HT-29 (cell line): Measurements from ENCODE around the gene ZCCHC24. TPM values are rescaled to one million over a fixed set of nuclear protein-coding genes. Genes with fewer than 3 reads are reported as not detected.

Source experiments
- DNase-seq: peaks from one replicate; pipeline ENCODE4 v3.0.0-alpha.2; 2015; ENCODE audit warnings: low spot score
- total RNA-seq: library from RNA; depleted of rRNA; stranded (reverse); fragments of >200 nt; shearing (Covaris generic); gene quantifications from 2 replicates; pipeline ENCODE4 v1.2.3, GENCODE V29; 2014; rRNA removed

The ZCCHC24 gene
- 0.10 TPM in 1 of 2 replicates, not detected in the other for total RNA-seq

DNA sequence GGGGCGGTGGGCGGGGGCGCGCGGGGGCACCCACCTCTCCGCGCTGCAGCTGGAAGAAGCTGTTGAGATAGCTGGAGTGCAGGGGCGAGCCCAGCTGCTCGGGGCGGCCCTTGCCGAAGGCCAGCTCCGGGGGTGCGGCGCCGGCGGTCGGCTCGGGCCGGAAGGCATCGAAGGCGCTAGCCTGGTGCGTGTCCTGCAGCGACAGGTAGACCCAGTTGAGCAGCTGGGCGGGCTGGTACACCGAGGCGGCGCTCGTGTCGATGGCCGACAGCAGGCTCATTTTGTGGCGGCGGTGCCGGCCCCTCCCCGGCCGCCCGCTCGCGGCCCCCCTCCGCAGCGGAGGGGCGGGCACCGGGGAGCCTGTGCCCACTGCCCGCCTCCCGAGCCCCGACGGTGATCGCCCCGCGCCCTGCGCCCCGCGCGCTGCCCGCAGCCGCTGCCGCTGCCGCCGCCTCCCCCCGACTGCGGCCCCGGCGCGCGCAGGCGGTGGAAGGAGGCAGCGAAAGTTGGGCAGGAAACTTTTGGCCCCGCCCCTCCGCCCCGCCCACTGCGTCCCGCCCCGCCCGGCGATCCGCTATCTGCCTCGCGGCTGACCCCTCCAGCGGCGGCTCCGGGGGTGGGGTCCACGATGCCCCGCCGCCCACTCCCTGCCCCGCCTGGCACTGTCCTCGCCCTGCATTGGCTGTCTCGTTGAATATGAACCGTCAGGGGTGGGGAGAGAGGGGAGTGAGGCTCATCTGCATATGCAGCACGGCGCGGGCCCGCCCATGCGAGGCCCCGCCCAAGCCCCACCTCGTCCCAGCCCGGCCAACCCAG is at the start of gene ZCCHC24:
TSS of gene ZCCHC24 (minus strand) at position 464 of the 816 bp plus-strand sequence. CDS start at position 280, 184 bp downstream.
- DNase-seq = peak; percentile 88

DNA sequence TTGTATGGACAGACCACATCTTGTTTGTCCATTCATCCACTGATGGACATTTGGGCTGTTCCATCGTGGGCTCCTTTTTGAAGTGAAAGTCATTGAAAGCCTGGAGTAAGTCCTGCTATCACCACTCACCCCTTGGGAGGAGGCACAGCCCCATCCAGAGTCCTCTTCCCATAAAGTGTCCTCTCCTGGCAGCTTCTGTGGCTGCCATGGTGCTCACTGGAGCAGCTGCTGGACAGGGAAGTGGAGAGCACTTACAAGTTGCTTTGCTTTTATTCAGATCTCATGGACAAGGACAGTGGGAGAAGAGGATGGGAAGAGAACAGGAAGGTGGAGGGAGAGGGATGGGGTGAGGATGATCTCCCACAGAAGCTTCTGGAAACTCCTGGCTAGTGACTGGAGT is 48.4 kb upstream of the ZCCHC24 start:
- no peak for DNase-seq

DNA sequence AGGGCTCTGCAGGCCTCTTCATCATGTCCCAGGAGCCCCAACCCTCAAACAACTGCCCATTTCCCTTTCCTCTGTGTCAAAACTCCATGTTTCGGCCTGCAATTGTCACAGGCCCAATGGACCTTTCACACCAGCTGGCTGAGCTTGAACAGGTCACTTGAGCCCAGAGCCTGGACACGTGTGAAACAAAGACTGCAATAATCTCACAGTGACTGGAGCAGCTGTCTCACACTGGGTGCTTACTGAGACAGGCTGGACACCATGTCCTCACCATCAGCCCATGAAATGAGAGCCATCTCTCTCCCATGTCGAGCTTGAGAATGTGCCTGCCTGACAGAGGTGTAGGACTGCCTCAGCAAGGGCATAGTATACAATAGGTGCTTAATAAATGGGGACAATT is 47.4 kb upstream of the ZCCHC24 start:
- no peak for DNase-seq

DNA sequence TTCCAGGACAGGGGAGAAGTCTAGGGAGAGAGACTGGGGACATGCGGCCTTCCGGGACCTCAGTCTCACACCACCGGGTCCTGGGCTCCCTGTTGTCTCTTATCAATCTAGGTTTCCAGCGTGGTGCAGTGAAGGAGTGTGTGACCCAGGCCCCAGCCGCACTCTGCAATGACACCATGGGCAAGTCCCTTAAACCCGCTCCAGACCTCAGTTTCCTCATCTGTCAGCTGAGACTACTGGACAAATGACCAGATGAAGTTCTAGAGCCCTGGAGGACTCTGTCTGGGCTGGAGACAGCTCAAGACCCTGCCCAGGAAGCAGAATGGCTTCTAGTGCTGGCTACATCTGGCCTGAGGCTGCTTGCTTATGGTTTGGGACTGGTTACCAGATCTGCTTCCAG is 46.8 kb upstream of the ZCCHC24 start:
- no peak for DNase-seq

DNA sequence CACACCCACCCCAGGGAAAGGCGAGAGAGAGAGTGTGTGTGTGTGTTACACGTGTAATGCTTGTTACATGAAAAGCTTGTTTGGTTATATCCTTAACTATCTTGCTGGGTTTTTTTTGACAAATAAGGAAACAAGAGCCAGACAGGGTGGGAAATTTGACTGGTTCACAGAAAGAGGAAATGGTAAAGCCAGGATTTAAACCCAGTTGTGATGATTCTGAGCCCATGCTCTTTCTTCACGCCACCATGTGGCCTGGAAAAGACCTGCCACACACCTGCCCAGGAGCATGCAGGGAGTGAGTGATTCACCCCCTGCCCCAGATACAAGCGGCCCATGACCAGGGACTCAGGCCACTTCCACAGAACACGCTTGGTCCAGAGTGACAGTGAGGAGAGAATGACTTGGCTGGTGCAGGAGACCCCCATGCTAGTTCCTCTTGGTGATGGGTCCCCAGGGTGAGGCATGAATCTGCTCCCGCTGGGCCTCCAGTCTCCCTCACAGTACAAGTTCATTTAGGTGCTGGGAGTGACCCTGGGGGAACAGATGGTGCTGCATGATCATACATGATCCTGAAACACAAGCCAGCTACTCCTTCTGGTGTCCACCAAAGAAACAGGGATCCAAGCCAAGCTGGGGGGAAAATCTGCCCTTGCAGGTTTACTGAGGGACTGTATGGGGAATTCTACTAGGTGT is 45.9 kb upstream of the ZCCHC24 start:
- DNase-seq = peak; percentile 22

DNA sequence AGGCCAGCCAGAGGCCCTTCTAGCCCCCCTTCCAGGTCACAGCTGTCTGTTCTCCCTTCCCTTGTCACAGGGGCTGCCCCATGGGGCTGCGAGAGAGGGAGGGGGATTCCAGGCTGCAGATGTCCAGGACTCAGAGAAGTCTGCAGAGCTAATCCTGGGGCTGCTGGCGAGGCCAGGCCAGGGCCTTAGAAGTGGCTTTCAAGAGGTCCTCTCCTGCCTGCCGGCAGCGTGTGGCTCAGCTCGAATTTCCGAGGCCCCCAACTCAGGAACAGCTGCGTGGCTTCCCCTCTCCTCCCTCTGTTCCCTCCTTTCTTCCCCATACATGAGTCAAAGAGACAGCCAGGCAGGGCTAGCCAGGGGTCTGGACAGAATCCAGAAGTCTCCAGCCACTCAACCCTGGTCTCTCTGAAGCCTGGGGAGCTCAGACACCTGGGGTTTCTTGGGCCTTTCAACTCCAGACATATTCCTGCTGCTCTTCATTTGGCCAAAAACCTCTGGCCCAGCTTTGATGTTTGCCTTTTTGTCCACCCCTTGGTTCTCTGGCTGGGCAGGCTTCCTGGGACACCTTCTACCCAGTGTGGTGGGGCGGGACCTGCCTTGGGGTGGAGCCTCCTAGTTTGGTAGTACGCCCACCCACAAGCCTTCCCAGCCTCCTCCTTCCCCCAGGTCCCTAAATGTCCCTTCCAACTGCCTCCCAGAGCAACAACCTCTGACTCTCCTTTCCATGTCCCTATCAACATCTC is 45.1 kb upstream of the ZCCHC24 start:
- no peak for DNase-seq

DNA sequence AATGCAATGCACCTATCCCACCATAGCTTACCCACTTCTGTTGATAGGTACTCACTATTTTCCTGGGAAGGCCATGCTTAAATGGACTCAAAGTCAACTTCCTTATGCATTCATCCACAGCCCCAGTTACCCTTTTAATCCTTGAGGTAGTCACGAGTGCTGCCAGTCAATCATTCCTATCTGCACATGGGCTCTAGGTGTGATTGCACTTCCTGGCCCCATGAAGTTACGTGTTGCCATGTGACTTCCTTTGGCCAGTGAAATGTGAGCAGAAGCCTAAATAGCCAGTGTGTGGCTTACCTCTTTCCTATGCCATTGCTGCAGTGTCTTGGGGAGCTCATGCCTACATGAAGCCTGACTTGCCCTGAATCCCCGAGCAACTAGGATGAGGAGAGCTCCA is 43.4 kb upstream of the ZCCHC24 start:
- no peak for DNase-seq

DNA sequence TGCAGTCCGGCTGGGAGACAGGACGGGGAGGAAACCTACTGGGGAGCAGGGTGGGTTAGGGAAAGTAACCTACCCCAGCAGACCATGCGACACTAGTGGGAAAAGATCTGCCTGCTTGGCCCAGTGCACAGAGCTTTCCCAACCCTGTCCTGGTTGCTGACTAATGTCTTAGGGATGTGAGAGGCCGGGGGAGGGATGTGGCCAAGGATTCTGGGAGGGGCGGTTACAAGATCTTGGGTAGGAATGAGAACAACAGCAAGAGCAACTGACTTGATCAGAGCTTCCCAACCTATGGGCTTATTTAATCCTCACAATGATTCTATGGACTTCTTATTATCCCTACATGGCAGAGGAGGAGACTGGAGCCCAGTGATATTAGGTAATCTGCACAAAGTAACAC is 42.9 kb upstream of the ZCCHC24 start:
- peak; percentile 5 for DNase-seq

DNA sequence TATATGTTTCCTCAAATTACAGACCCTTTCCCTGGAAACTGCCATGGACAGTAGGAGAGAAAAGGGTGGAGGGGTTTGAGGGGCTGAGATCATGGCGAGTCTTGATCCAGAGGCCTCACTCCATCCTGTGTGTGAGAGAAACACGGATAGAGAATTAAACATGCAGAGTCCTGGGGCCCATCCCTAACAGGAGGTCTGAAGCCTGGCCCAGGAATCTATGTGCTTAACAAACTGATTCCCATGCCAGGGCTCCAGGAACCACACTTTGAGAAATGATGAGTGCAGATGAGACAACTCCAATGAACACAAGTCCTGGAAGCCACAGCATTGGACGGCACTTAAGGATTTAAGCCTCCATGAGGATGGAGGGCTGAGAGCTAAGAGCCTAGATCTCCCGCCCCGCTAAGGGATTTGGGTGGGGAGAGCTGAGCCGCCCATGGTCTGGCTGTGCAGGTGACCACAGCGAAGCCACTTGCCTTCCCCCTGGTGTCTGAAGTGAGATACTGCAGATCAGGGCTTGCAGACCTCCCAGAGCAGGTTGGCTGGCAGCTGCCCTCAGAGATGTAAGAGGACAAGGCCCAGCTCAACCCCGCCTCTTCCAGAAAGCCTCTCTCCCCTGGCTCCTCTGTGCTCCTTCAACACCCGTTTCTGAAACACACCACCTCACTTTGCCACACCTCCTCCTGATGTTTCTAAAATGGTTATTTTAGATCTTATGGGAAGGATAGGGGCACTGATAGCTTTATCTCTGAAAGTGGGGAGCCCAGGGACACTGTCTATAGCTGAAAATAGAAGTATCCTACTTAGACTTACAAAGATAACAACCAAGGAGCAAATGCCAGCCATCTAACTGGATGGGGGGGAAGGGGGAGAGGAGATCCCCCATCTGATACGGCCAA is 42.1 kb upstream of the ZCCHC24 start:
- DNase-seq = peak; percentile 77

DNA sequence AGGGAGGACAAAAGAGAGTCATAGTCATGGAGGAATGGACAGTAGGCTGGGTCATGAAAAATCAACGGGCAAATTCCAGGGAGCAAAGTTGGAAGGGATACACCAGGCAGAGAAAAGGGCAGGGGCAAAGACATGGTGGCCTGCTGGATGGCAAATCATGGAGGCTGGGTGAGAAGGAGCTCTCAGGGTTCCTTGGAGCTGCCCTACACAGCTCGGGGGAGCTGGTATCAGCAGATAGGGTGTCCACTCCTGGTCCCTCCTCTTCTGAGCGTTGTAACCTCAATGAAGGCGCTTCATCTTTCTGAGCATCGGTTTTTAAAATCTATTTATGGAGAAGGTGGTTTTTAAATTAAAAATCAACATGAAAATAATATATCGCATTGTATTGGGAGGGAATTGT is 39.1 kb upstream of the ZCCHC24 start:
- no peak for DNase-seq

DNA sequence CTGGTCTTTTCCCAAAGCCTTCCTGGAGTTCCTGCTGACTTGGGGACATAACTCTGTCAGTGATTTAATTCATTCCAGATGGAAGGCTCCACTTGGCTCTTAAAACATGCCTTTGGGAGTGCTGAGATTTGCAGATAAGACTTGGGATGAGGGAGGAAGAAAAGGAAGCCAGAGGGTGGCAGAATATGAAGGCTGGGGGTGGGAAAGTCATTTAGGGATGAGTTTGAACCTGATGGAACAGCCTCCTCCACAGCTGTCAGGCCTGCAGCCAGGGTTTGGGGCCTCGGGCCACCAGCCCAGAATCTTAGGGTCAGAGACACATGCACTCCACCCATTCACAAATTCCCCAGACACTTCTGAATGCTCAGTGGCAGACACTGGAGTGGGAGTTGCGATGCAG is 38.5 kb upstream of the ZCCHC24 start:
- no peak for DNase-seq

DNA sequence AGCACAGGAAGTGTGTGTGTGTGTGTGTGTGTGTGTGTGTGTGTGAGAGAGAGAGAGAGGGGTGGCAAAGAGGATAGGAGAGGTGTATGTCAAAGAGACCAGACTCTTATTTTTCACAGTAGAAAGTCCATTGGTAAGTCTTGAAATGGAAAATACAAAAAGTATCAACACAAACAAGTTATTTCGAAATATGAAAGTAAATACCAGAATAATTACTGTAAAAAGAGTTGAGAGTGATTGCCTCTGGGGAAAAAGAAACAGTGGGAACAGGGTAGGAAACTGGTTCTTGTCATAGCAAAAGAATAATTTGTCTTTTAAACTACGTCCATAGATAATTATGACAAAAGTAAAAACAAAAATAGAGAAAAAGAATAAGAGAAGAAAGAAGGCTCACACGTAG is 37.9 kb upstream of the ZCCHC24 start:
- no peak for DNase-seq

DNA sequence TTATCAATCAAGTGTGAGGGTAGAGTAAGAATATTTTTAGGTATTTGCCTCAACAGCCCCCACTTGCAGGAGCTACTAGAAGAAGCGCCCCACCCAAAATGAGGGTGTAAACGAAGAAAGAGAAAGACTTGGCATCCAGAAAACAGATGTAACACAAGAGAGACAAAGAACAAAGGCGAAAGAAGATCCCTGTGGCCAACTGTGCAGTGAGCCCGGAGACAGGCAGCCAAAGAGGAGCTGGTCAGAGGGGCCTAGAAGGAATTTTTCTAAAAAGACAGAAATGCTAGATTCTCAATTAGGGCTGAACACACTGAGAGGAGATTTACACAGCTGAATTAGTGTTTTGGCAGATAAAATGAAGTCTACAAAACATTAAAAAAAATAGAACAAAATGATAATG is 37.3 kb upstream of the ZCCHC24 start:
- DNase-seq = no peak

DNA sequence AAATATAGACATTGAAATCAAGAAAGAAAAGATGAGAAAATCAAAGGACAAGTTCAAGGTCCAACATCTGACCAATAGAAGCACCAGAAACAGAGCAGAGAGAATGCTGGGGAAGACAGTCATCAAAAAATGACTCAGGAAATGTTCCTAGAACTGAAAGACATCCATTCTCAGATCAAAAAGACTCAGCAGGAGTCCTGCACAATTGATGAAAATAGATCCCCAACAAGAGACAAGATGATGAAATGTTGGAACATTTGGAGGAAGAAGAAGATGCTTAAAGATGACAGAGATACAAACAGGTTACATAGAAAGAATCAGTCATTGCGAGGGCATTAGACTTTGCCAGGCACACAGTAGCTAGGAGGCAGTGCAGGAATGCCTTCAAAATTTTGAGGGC is 36.9 kb upstream of the ZCCHC24 start:
- DNase-seq = no peak

DNA sequence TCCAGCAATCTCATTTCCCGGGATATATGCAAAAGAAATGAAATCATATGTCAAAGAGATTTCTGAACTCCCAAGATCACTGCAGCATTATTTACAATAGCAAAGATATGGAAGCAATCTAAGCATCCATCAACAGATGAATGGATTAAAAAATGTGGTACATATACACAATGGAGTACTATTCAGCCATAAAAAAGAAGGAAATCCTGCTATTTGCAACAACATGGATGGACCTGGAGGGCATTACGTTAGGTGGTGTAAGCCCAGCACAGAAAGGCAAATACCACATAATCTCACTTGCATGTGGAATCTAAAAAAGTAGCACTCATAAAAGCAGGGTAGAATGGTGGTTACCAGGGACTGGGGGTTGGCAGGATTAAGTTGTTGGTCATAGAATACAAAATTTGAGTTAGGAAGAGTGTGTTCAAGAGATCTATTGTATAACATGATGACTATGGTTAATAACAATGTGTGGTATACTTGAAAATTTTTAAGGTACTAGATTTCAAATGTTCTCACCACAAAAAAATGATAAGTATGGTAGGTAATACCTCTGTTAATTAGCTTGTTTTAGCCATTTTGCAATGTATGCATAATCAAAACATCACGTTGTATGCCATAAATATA is 34.0 kb upstream of the ZCCHC24 start:
- DNase-seq = no peak

DNA sequence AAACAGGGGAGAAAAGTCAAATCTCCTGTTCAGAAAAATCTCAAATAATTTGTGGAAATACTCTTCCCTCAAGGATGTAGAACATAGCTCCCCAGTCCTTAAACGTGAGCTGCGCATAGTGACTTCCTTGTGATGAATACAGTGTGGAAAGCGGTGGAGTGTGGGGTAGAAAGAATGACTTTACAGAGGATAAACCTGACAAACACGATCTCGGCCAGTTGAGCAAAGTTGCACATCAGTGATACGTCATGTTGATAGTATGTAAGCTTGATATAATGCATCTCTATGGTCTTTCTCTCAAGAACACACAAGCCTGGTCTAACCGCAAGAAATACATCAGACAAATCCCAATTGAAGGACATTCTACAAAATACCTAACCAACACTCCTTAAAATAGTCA is 32.0 kb upstream of the ZCCHC24 start:
- no peak for DNase-seq

DNA sequence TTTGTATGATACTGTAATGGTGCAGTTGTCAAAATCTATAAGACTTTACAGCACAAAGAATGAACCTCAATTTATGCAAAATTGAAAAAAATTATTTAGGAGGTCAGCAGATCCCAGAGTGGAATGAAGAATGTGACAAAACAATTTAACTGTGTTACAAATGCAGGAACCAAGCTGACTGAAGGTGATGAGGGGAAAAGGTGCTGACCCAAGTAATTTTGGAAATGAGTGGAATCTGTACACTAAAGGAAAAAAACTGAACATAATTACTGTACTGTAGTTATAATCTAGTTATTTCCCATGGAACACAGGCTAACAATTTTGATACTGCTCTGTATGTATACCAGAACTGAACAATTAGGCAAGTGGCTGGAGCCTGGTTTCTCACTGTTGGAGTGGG is 31.2 kb upstream of the ZCCHC24 start:
- DNase-seq = no peak

DNA sequence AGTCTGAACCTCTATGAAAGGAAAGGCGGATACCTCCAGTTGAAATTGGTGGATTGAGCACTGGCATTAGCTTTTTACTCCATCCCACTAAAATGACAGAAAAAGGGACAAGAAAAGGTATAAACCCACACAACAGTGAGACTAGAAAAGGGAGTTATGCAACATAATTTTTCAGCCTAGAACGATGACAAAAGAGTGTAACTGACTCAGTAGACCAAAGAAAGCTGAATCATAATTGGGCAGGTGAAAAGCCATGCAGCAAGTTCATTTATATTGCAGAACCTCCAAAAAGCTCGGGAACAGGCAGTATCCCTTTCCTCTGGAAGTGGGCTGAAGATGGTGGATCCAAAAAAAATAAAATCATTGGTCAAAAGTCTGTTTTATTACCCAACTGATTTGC is 30.5 kb upstream of the ZCCHC24 start:
- no peak for DNase-seq

DNA sequence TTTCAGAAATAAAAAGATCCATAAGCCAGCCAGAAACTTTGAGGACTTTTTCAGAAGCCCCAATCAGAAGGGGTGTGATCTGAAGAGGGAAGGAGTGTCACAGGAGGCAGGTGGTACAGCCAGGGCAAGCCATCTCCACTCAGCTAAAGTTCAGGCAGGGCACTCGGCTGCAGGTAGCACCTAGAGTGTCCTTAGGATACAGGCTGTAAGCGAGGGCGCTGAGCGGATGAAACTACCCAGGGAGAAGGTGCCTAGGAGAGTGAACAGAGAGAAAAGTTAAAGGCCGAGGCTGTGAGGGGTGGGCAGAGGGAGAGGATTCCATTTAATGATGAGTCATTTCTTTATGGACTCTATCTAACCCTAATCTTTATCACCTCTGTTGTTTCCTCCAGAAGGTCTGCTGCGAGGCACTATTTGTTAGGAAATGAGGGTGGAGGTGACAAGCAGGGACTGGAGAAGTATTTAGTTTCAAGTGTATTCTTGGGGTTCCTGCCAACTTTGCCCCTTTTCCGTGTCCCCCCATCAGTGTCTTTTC is 29.8 kb upstream of the ZCCHC24 start:
- peak; percentile 19 for DNase-seq

DNA sequence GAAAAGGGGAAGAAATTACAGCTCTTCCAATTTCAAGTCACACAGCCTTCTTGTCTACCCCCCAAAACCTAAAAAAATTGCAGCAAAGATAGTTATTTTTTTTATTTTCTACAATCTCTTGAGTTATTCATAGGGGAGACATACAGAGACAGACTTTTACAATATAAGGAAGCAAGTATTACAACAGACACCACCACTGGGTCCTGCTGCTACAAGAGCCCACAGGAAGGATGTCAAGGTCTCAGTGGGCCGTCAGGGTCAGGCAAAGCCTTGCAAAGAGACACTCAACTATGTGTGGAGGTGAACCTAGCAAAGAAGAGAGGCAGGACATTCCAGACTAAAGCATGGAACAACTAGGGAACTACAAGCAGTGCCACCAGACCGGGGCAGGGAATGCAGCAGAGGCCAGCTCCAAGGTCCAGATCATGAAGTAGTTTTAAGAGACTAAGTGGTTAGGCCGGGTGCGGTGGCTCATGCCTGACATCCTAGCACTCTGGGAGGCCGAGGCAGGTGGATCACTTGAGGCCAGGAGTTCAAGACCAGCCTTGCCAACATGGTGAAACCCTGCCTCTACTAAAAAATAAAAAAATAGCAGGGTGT is 28.2 kb upstream of the ZCCHC24 start:
- no peak for DNase-seq
